GM19035 (cell line): ENCODE data around the gene CLSTN3.

ENCODE experiments used
- ATAC-seq: cut with Tn5 transposase; IDR thresholded peaks from one replicate; pipeline ENCODE4 v1.9.1; 2021; ENCODE audit not compliant: unreplicated experiment

The CLSTN3 gene

DNA sequence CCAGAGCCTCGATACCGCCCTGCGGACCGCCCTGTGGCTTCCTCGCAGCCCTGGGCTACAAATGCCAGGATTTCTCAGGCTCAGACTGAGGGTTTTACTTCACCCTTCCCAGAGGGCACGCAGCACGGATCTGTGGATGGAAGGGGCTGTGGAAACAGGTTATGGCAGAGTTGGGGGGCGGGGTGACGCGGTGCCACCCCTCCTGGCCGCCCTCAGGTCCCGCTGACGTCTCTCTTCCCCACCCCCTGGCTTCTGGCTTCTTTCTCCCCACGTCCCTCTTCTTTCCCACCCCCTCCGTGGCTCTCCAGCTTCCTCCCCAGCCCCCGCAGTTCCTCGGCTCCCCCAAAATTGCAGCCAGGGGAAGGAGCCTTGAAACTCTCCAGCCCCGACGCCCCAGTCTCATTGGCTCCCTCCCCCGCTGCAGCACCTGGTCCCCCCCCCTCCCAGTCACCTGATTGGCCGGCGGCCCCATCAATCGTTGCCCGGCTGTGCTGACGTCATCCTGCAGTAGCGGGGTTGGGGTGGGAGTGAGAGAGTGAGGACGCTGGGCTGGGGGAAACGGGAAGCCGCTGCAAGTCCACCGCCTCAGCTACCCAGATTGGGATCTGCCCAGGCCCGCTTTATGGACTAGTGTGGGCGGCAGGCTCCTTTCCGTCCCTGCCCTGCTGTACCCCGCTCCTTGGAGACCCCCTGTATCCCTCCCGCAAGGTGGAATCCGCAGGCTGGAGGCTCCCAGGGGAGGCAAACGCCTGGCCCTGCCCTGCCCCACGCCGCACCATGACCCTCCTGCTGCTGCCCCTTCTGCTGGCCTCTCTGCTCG is at the start of gene CLSTN3:
CLSTN3 (plus strand) TSS at position 500 of the 820 bp plus-strand sequence; CDS start at position 778, 278 bp downstream.
- peak; percentile 76 for ATAC-seq

DNA sequence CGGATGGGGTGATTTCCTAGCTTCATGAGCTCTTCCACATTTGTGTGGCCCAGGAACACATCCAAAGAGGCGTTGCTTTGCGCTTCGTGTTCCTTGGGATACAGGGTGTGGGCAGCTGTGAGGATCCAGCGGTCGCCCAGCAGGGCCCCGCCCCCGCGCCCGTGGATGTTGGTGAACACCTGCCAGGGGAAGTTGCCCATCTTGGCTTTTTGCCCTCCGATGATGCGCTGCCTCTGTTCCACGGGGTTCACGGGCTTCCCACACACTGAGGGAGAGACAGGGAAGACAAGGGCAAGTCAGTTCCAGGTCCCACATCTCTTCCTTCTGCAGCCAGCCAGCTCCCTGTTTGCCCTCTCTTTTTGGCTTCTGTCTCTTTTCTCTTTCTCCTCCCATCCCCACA is 49.1 kb upstream of the CLSTN3 start:
- no peak for ATAC-seq

DNA sequence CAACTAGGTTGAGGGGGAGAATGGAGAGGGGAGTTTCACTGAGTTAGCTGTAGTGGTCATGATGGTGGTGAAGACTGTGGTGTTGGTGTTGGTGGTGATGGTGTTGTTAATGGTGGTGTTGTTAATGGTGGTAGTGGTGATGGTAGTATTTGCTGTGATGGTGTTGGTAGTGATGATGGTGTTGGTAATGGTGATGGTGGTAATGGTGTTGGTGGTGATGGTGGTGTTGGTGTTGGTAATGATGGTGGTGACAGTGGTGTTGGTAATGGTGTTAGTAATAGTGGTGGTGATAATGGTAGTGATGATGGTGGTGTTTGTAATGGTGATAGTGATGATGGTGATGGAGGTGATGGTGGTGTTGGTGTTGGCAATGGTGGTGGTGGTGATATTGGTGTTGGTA is 47.0 kb upstream of the CLSTN3 start:
- ATAC-seq = no peak

DNA sequence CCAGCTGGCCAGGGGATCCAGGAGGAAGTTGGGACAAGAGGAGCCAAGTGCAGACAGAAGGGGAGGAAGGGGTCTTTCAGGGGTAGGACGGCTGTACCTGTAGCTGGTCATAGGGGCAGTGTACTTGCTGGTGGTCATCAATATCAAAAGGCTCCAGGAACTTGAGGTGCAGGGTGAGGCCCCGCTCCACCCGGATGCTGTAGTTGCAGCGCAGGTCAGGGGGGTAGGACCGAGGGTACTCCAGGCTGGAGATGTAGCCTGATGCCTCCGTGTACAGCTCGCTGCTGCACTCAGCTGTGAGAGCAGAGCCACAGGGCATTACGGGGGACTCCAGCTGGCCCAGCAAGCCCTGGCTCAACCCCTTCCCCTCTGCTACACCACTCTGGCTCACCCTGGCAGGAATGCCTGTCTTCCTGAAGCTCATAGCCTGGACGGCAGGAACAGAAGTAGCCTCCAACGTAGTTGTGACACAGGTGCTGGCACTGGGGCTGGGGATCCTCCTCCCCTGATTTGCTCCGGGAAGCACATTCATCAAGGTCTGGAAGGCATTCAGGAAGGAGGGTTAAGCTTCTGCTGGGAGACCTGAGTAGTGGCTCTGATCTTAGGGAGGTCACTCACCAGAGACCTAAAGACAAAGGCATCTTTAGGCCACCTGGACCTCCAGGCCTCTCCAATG is 40.8 kb upstream of the CLSTN3 start:
- no peak for ATAC-seq

DNA sequence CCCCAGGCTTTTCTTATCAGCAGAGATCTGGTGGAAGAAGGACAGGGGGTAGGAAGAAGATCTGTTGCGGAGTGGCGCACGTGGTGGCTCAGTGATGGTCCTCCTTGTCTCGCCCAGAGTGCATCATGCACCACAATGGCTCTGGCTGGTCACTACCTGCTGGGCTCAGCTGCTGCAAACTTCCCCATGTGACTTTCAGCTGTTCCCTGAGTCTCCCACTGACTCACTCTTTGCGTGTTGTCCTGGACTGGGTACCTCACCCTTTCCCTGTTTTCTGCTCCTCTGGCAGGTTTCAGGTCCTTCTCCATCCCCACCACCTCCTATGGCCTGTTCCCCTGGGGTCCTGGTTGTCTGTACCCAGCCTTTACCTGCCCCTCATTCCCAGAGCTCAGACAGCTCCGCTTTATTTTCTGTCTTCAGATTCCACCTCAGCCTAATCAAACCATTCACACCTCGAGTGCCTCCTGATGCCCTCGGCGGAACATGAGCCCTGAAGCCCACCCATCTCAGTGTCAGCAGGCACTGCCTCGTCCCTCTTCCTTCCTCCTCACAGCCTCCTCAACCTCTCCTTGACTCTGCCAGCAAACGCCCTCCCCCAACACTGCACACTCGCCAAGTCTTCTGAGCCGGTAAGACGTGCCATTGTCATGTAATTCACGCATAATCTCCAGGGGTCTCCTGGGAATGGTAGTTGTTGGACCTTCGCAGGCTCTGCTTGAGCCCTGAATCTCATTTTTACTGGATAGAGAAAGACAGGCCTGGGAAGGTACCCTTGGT is 39.8 kb upstream of the CLSTN3 start:
- no peak for ATAC-seq

DNA sequence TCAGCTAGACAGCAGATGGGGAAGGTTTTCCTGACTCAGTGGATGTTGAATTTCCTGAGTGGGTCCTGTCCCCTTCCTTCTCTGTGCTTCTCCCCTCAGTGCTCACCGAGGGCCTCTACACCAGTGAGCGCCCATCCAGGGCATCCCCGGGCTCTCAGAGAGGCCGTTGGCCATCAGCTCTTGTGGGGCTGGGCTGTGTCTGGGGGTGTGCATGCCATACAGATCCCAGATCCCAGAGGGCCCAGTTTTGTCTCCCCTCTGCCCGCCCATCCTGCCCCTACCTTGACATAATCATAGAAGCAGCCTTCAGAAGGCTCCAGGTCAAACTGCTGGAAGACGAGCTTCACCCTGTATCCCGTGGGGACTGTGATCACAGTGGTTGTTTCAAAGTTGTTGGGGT is 39.0 kb upstream of the CLSTN3 start:
- no peak for ATAC-seq

DNA sequence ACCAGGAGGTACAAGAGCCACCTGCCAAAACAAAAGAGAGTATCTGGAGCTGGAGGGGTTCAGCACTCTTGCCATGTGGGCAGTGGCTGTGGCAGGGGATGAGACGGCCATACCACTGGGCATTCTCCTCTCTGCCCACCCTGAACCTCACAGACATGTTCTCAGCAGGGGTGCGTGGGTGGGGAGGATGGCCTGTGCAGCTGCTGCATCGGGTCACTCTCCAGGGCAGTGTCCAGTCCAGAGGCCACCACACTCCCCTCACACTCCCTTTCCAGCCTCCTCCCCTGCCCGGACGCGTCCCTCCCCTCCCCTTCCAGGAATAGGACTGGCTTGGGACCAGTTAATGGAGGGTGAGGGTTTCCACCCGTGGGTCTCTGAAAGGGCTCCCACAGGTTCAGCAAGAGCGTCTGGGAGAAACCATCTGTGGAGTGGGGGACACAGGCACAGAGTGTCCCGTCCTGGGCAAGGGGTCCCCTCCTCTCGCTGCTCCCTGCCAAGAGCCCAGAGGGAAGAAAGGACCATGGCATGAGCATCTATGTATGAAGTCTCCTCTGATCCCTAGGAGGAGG is 38.4 kb upstream of the CLSTN3 start:
- ATAC-seq = no peak

DNA sequence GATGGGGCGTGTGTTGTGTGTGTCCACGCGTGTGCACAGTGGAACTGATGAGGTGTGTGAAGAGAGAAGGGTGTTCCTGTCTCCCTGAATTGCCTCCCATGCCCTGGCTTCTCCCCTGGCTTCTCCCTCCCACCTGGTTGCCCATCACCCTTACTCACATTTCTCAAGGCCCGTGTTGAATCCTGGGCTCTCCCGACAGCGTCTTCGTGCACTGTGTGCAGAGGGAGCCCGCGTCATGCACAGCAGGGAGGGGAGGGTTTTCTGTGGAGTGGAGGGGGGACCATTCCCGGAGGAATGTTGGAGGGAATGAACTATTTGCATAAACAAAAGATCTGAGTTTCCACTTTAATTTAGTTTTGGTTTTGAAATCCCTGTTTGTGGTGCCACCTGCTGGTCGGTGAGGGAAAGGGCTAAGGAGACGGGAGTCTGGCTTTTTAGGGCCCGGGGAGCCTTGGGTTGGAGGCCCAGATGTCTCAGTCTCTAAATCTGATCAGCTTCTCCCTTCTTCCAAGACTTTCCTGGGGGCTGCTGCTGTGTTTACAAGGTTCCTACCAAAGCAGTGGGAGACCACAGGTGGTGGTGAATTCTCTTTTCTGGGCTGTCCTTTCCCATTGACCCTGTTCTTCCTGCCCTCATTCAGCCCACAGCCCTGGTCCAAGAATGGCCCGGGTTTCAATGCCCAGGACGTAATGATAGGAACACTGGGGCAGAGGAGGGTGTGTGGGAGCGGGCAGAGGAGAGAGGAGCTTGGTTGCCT is 37.8 kb upstream of the CLSTN3 start, which contains the start of gene C1R:
C1R (minus strand) TSS at position 217 of the 757 bp plus-strand sequence; CDS start at position 160, 57 bp downstream.
- no peak for ATAC-seq

DNA sequence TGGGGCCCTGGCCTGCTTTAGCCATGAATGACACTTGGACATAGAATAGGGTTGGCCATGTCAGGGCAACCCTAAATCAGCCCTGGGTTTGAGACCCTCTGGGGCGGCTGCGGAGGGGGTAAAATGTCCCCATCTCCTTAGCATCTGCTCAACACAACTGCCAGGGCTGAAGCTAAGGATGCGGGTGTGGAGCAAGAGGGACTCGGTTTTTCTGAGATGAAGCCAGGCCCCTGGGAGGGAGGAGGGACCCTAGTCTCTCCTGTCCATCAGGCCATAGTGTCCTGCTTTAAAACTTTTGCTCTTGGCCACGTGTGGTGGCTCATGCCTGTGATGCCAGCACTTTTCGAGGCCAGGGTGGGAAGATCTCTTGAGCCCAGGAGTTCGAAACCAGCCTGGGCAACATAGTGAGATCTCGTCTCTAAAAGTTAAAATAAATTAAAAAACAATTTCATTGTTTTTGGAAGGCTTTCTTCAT is 37.1 kb upstream of the CLSTN3 start:
- ATAC-seq = no peak

DNA sequence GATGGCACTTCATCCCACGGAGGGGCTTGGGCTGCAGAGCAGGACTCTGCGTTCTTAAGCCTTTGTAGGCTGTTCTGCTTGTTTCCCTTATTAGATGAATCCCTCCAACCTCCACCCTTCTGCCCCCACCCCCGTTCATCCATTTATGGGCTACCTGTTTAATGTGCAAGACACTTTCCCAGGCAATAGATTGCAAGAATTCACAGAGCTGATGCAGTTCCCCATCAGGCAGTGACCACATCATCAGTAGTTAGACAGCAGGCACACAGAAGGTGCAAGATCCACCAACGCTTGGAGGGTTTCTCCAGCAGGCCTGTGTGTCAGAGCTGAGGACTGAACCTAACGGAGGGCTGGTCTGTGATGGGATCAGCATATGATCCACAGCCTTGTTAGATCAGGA is 36.7 kb upstream of the CLSTN3 start:
- no peak for ATAC-seq

DNA sequence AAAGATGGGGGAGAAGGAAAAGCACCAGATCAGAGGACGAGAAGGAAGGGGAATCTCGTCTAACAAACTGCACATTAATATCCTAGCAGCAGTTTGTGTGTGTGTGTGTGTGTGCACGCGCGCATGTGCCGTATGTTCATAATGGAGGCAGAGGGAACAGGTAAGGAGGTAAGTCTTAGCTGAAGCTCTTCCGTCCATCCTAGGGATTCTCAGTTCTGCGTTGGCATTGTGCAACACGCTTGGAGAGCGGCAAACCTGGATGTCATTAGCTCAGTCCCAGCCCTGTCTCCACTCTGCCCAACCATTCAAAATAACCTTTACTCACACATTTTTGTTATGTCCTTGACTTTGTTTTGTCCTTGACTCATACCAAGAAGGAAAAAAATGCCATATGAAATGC is 36.3 kb upstream of the CLSTN3 start:
- no peak for ATAC-seq

DNA sequence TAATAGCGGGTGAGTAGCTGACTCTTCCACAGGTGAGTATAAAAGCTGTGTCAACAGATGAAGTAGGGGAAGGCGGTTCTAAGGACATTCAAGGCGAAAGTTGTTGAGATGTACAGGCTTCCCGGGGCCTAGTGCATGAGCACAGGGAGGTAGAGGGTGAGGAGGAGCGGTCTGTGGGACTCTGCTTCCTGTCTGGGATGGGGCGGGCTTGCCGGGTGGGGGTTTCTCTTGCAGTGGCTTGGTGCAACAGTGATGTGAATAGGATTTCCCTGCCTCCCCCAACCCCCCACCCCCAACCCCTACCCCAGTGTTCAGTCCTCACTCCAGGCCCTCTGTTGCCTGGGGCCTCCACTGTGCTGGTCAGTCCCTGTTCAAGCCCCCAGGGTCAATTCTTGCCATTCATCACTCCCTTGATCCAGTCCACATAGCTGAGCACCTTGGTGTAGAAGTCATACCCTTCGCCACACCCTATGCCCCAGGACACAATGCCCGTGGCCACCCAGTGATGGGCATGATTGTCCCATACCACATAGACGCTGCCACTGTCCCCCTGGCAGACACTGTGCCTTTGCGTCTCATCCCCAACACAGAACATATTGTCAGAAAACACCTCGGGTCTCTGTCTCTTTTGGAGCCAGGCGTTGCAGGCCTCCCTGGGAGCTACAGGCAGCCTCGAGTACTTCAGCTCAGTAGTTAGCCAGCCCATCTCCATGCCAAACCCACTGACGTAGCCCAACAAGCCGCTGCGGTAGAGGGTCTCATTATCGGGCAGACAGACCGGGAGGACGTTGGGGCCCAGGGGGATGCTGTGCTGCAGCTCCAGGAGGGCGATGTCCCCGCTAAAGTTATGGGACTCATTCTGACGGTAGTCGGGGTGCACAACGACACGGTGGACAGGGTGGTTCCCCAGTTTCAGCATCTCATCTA is 33.9 kb upstream of the CLSTN3 start:
- ATAC-seq = no peak

DNA sequence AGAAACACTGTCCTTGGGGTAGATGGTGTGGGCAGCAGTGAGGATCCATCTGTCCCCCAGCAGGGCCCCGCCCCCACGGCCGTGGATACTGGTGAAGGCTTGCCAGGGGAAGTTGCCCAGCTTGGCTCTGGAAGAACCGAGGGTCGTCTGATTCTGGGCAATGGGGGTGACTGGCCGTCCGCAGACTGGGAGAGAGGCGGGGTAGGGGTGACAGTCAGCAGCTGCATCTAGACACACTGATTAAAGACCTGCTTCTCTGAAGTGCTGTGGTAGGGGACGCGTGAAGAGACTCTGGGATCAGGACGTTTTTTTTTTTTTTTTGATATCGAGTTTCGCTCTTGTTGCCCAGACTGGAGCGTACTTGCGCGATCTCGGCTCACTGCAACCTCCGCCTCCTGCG is 33.2 kb upstream of the CLSTN3 start:
- no peak for ATAC-seq

DNA sequence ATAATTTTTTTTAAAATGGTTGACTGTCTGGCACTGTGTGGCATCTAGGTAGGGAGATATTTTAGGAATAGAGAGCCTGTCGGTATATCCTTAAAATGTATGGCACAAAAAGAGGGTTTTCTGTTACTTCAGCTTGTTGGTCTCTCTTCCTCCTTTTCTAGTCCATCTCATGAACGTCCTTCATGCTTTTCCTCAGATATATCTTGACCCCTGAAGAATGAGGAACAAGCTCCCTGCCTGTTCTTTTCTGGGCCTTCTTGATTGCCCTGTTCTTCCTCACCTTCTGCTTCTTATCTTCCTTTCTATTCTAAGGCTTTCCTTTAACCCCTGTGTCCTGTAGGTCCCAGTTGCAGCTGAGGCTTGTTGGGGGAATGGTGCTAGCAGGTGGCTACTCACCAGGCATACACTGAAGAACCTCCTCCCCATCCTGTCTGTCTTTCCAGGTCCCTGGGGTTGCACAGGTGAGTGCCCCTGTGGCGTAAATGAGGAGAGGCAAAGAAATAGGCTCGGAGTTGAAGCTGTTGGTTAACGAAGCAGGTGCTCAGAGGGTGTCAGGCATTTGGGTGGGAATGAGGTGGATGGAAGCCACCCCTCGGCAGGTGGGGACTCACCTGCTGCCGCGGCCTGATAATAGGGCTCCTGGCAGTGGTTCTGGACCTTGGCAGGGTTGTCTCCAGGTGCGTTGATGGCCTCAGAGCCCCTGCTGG is 30.7 kb upstream of the CLSTN3 start:
- ATAC-seq = no peak

DNA sequence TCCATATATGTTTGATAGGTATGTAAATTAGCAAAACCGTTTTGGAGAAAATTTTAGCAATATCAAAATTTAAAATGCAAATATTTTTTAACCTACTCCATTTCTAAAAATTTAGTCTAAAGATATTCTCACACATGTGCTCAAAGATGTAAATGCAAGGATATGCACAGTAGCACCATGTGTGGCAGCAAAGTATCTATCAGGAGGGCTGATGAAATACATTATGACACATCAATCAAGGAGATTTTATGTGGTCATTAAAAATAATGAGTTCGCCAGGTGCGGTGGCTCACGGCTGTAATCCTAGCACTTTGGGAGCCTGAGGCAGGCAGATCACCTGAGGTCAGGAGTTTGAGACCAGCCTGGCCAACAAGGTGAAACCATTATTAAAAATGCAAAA is 29.9 kb upstream of the CLSTN3 start:
- no peak for ATAC-seq

DNA sequence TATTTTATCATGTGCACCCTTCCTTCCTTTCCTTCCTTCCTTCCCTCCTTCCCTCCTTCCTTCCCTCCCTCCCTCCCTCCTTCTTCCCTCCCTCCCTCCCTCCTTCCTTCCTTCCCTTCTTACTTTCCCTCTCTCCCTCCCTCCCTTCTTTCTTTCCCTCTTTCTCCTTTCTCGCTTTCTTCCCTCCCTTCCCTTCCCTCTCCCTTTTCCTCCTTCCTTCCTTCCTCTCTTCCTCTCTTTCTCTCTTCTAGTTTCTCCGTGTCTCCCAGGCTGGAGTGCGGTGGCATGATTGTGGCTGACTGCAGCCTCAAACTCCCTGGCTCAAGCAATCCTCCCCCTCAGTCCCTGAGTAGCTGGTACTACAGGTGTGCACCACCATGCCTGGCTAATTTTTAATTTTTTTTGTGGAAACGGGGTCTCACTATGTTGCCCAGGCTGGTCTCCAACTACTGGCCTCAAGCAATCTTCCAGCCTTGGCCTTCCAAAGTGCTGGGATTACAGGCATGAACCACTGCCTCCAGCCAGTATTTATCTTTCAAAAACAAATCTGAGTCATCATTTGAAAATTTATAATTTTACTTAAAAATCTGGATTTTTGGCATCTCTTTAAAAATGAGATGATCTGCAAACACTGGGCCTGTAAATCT is 29.0 kb upstream of the CLSTN3 start:
- no peak for ATAC-seq

DNA sequence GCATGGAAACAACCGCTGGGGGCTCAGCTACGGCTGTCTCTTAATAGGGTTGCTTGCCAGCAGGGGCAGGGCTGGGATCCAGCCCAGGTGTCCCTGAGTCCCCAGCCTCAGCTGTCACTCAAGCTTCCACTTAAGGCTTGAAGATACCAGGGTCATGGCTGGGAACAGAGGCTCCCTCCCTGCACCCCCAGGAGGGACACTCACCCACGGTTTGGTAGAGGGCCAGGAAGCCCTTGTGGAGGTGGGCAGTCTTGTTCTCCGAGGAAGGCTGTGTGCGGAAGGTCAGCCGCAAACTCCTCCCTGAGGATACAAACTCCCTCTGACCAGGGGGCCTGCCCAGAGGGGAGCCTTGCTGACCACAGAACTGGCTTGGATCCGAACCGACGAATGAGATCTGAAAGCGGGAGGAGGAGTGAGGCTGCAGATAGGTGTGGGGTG is 28.5 kb upstream of the CLSTN3 start:
- ATAC-seq = no peak

DNA sequence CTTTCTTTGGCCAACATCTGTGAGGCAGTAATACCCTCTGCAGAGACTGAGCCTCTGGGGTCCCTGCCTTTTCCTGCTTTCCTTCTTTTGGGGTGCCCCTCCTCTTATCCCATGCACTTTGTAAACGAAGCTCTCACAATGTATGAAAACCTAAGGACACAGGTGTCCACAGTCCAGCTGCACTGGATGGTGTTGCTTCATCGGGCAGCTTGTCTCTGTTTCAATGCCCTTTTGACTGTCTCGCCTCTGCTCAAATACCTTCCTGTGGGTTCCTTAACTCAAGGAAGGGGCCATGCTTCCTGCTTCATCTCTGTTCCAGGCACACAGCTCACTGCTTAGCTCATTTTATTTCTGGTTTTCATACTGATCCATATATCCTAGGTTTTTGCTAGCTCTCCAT is 27.6 kb upstream of the CLSTN3 start:
- ATAC-seq = no peak
